Thoracic aorta (tissue), 2 donors: Measurements from ENCODE around the gene ACVR1B. TPM values are rescaled to one million over a fixed set of nuclear protein-coding genes. Genes with fewer than 3 reads are reported as not detected.

ENCODE experiments used
- ATAC-seq: fragments of 150-250 bp; one replicate; pipeline ENCODE4 v1.8.0; 2017; ENCODE audit warnings: low read depth; ENCODE audit not compliant: insufficient number of reproducible peaks, low FRiP score
- DNase-seq: peaks from one replicate; pipeline ENCODE4 v3.0.0-alpha.2; 2020; ENCODE audit warnings: low spot score
- H3K27ac ChIP-seq, 2 donors: fragments of 200-600 bp; sonication (generic); 1 replicate in 1 of 2; 2 replicates in 1 of 2; pipeline ENCODE4 v1.5.1; 2016; ENCODE audit warnings: mild to moderate bottlenecking in 2 of 2, moderate library complexity in 2 of 2
- H3K27me3 ChIP-seq: fragments of 200-600 bp; sonication (generic); replicated peaks from 2 replicates; pipeline ENCODE4 v1.6.0; 2016; ENCODE audit warnings: mild to moderate bottlenecking; ENCODE audit not compliant: insufficient read depth
- H3K36me3 ChIP-seq: fragments of 200-600 bp; sonication (generic); one replicate; pipeline ENCODE4 v1.5.1; 2016
- H3K4me1 ChIP-seq, 2 donors: fragments of 200-600 bp; sonication (generic); 1 replicate in 1 of 2; 2 replicates in 1 of 2; pipeline versions ENCODE4 v1.5.1 to v1.6.0; 2016; ENCODE audit warnings: low read depth in 2 of 2, mild to moderate bottlenecking in 1 of 2; ENCODE audit not compliant: control insufficient read depth in 1 of 2
- H3K4me3 ChIP-seq: fragments of 200-600 bp; sonication (generic); 2 replicates; pipeline ENCODE4 v1.5.1; 2016; ENCODE audit warnings: mild to moderate bottlenecking
- H3K9me3 ChIP-seq: fragments of 200-600 bp; sonication (generic); 2 replicates; pipeline ENCODE4 v1.5.1; 2016
- CTCF ChIP-seq: fragments of 200-600 bp; sonication (generic); IDR thresholded peaks from one replicate; pipeline ENCODE4 v1.5.1; 2019; ENCODE audit warnings: antibody characterized with exemption
- total RNA-seq, 2 donors: library from RNA; depleted of rRNA; stranded (reverse); fragments of >200 nt; gene quantifications; one replicate each; pipeline versions ENCODE4 v1.1.0 to v1.2.3, GENCODE V29; 2016

ACVR1B gene
- total RNA-seq, 2 donors from 2014 or later = 9.9 to 24.4 TPM

GRCh38 chr12:51971679-51972421 is 20.4 kb downstream of the ACVR1B start:
- no peaks in the 10 kb centered on the region for H3K9me3 ChIP-seq
- no peak for TF ChIP-seq CTCF
- peaks cover 9% of the 10 kb centered on the region for H3K36me3 ChIP-seq
- peak overlapping the region in 1 of 2 donors; percentile 12 for H3K27ac ChIP-seq
- DNase-seq = no peak
- H3K4me3 ChIP-seq = peak overlapping the region; percentile 12
- no peaks in the 10 kb centered on the region for H3K27me3 ChIP-seq
- no peak for ATAC-seq
- peaks cover 42 to 50% of the 10 kb centered on the region in 2 donors for H3K4me1 ChIP-seq

- DNase-seq = no peak
- ATAC-seq = no peak
- H3K4me3 ChIP-seq = peak overlapping the region; percentile 12
- H3K4me1 ChIP-seq = peaks cover 42 to 50% of the 10 kb centered on the region in 2 donors
- no peak for TF ChIP-seq CTCF
- no peaks in the 10 kb centered on the region for H3K9me3 ChIP-seq
- H3K36me3 ChIP-seq = peaks cover 9% of the 10 kb centered on the region
- peak overlapping the region in 1 of 2 donors; percentile 12 for H3K27ac ChIP-seq
- H3K27me3 ChIP-seq = no peaks in the 10 kb centered on the region
These were observed 20.9 kb downstream of the ACVR1B start for GRCh38 chr12:51972422-51972812.

GRCh38 chr12:51972849-51973273 is 21.4 kb downstream of the ACVR1B start:
- H3K4me3 ChIP-seq = peak overlapping the region; percentile 12
- no peak for TF ChIP-seq CTCF
- DNase-seq (no peak), ATAC-seq (peak; percentile 23)
- H3K27ac ChIP-seq = peak overlapping the region in 1 of 2 donors; percentile 12
- H3K27me3 ChIP-seq = no peaks in the 10 kb centered on the region
- peaks cover 12% of the 10 kb centered on the region for H3K36me3 ChIP-seq
- no peaks in the 10 kb centered on the region for H3K9me3 ChIP-seq
- H3K4me1 ChIP-seq = peaks cover 42 to 50% of the 10 kb centered on the region in 2 donors

- no peak overlapping the region for H3K4me3 ChIP-seq
- DNase-seq (no peak), ATAC-seq (no peak)
- TF ChIP-seq CTCF = no peak
- H3K9me3 ChIP-seq = no peaks in the 10 kb centered on the region
- no peaks in the 10 kb centered on the region for H3K27me3 ChIP-seq
- H3K4me1 ChIP-seq = peaks cover 42 to 50% of the 10 kb centered on the region in 2 donors
- H3K27ac ChIP-seq = peak overlapping the region in 1 of 2 donors; percentile 12
- peaks cover 14% of the 10 kb centered on the region for H3K36me3 ChIP-seq
These were observed 22.1 kb downstream of the ACVR1B start for GRCh38 chr12:51973560-51973959.

GRCh38 chr12:51974646-51975045 is 23.1 kb downstream of the ACVR1B start:
- Histone ChIP-seq H3K4me3 (no peak overlapping the region), H3K27ac (no peak overlapping the region), H3K27me3 (no peaks in the 10 kb centered on the region), H3K36me3 (peaks cover 14% of the 10 kb centered on the region), H3K4me1 (peaks cover 42 to 50% of the 10 kb centered on the region in 2 donors), H3K9me3 (no peaks in the 10 kb centered on the region)
- ATAC-seq (no peak), DNase-seq (no peak)
- TF ChIP-seq CTCF = no peak
